Stimulated activated naive CD4-positive, alpha-beta T cell treated with Interleukin-2 at 50 U/mL for 16 hours (primary cell): ENCODE data around the gene ARMC12.
A peak's percentile ranks its signal among the peaks of the same experiment; 100 is the strongest.
"Not testable (repeated sequence)": the region's sequence is repeated elsewhere in the genome, so short reads cannot be mapped to it uniquely, and the experiment has no call there.

Experiments
- DNase-seq: peaks from one replicate; lab custom pipeline; 2025; lab: John Stamatoyannopoulos, UW

Gene ARMC12, protein sequence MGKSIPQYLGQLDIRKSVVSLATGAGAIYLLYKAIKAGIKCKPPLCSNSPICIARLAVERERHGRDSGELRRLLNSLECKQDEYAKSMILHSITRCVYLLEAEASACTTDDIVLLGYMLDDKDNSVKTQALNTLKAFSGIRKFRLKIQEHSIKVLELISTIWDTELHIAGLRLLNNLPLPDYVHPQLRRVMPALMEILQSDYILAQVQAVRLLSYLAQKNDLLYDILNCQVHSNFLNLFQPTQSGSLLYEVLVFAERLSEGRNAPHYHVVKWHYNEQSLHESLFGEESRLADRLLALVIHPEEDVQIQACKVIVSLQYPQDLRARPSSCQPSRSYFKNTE

GRCh38 chr6:35736982-35737412, at the start of gene ARMC12:
Gene ARMC12, plus strand, starts transcription at chr6:35737032. Its CDS starts 77 bp downstream, at chr6:35737109.
- no peak for DNase-seq

- DNase-seq: peak; percentile 56
These were observed 48.9 kb upstream of the ARMC12 start for GRCh38 chr6:35687658-35688604.

DNA sequence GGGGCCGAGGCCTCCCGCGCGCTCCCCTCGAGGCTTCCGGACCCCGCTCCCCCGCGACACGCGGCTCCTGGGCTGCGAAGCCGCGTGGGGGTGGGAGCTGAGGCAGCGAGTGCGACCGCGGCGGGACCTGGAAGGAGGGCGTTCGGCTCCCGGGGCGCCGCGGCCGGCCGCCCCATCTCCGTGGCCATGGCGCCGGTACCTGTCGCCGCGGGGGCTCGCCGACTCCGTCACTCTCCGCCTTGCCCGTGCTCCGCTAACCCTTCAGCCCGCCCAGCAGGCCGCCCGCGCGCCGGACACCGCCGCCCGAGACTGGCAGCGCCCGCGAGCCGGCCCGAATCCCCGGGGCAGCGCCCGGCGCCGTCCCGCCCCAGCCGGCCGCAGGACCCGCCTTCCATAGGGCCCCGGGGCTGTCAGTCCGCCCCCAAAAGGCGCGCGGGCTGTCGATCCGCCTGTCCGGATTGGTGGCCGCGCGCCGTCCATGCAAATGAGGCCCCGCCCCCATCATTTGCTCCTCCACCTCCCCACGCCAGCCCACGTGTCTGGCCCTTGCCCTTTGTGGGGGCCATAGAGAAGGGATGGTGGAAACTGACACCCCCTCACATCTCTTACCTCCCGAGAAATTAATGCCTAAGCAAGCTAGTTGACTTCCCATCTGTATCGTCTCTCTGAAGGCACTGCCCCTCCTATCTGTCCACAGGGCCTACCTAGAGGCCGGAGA, 48.1 kb upstream of the ARMC12 start, which contains the start of gene FKBP5:
TSS of gene FKBP5 (minus strand) at position 311 of the 718 bp plus-strand sequence. CDS start 46,091 bp downstream, outside the sequence.
- DNase-seq: peak; percentile 88

- not testable (repeated sequence) for DNase-seq
These were observed 46.8 kb upstream of the ARMC12 start for GRCh38 chr6:35690006-35690405.

- DNase-seq: no peak
These were observed 46.3 kb upstream of the ARMC12 start for GRCh38 chr6:35690484-35690883.

GRCh38 chr6:35691027-35691824, 45.6 kb upstream of the ARMC12 start:
- no peak for DNase-seq

- no peak for DNase-seq
These were observed 42.4 kb upstream of the ARMC12 start for GRCh38 chr6:35694462-35694861.

DNA sequence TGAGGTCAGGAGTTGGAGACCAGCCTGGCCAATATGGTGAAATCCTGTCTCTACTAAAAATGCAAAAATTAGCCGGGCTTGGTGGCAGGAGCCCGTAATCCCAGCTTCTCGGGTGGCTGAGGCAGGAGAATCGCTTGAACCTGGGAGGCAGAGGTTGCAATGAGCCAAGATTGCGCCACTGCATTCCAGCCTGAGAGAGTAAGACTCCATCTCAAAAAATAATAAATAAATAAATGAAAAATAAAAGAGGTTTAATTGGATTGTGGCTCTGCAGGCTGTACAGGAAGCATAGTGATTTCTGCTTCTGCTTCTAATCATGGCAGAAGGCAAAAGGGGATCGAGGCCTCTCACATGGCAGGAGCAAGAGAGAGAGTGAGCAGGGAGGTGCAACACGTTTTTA, 38.4 kb upstream of the ARMC12 start:
- not testable (repeated sequence) for DNase-seq

DNA sequence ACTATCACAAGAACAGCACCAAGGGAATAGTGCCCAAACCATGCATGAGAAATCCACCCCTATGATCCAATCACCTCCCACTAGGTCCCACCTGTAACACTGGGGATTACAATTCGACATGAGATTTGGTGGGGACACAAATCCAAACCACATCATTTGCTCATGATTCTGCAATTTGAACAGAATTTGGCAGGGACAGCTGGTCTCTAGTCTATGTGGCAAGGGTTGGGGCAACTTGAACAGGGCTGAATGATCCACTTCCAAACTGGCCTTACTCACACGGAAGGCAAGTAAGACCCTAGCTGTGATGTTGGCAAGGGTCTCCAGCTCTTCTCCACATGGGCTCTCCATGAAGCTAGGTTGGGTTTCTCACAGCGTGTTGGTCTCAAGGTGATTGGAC, 38.0 kb upstream of the ARMC12 start:
- no peak for DNase-seq

DNA sequence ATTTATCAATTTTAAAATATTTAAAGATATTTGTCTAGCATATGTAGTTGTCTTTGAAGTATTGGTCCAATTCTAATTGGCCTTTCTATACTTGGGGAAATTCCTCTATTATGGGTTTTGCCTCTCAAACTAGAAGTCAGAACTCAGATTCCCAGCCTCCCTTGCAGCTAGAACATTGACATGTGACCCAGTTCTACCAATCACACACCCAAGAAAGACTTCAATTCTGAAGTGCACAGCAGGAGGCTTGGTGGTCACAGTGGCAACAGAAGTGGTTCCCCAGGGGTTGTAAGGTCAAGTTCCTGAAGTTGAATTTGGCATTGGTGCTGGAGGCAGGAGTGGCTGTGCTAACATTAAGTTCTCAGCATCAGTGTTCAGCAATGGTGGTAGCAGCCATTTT, 33.3 kb upstream of the ARMC12 start:
- no peak for DNase-seq

GRCh38 chr6:35706468-35706867, 30.4 kb upstream of the ARMC12 start:
- DNase-seq: no peak

DNA sequence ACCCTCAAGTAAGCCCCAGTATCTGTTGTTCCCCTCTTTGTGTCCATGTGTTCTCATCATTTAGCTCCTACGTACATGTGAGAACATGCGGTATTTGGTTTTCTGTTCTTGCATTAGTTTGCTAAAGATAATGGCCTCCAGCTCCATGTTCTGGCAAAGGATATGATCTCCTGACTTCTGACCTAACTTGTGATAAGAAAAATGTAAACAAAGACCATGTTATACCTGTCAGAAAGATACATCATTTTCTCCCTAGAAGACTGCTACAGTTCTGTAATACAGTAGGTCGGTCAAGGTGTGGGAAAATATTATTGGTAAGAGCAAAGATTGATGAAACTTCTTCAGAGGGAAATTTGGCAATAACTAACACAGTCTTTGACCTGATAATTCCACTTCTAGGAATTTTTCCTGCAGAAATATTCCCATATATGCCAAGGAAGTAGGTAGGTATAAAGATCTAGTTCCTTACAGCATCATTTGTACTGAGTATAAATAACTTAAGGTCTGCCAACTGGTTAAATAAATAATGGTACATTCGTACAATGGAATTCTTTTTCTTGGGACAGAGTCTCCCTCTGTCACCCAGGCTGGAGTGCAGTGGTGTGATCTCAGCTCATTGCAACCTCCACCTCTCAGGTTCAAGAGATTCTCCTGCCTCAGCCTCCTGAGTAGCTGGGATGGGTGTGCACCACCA, 29.0 kb upstream of the ARMC12 start:
- no peak for DNase-seq

GRCh38 chr6:35708585-35708984, 28.2 kb upstream of the ARMC12 start:
- DNase-seq: no peak

DNA sequence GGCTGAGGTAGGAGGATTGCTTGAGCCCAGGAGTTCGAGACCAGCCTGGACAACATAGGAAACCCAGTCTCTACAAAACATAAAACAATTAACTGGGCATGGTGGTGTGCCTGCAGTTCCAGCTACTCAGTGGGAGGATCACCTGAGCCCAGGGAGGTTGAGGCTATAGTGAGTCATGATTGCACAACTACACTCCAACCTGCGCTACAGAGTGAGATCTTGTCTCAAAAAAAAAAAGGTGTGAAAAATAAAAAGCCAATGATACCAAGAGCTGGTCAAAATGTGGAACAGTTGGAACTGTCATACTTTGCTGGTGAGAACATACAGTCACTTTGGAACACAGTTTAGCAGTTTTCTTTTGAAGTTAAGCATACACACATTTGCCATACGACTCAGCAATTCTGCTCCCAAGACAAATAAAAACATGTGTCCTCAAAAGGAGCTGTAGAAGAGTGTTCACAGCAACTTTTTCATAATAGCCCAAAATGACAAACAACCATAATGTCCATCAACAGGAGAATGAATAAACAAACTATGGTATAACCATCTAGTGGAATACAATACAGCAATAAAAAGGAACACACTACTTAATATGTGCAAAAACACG, 26.5 kb upstream of the ARMC12 start:
- peak; percentile 32 for DNase-seq

DNA sequence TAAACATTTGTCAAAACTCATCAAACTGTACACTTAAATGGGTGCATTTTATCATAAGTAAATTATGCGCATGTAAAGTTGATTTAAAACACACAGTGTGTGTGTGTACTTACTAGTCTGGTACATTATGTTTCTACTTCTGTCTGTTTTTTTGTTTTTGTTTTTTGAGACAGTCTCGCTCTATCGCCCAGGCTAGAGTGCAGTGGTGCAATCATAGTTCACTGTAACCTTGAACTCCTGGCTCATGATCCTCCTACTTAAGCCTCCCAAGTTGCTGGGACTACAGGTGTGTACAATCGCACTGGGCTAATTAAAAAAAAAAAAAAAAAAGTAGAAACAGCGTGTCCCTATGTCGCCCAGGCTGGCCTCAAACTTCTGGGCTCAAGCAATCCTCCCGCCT, 25.1 kb upstream of the ARMC12 start:
- DNase-seq: no peak

- no peak for DNase-seq
These were observed 23.6 kb upstream of the ARMC12 start for GRCh38 chr6:35713006-35713767.

DNA sequence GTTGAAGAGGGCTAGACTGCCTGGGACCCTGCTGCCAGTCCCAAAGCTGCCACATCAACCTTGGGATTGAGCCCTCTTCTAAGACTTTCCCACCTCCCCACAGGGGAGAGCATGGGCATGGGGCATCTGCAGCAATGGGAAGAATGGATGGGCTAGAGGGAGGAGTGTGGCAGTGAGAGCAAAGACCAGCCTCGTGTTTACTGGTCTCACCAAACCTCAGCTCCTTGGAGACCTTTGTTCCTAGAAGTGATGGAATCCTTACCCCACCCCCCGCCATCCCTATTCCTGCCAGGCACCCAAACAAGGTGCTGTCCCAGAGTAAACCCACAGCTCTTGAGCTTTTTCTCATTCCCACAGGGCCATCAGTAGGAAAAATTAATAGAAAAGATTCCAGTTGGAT, 20.0 kb upstream of the ARMC12 start:
- DNase-seq: no peak

DNA sequence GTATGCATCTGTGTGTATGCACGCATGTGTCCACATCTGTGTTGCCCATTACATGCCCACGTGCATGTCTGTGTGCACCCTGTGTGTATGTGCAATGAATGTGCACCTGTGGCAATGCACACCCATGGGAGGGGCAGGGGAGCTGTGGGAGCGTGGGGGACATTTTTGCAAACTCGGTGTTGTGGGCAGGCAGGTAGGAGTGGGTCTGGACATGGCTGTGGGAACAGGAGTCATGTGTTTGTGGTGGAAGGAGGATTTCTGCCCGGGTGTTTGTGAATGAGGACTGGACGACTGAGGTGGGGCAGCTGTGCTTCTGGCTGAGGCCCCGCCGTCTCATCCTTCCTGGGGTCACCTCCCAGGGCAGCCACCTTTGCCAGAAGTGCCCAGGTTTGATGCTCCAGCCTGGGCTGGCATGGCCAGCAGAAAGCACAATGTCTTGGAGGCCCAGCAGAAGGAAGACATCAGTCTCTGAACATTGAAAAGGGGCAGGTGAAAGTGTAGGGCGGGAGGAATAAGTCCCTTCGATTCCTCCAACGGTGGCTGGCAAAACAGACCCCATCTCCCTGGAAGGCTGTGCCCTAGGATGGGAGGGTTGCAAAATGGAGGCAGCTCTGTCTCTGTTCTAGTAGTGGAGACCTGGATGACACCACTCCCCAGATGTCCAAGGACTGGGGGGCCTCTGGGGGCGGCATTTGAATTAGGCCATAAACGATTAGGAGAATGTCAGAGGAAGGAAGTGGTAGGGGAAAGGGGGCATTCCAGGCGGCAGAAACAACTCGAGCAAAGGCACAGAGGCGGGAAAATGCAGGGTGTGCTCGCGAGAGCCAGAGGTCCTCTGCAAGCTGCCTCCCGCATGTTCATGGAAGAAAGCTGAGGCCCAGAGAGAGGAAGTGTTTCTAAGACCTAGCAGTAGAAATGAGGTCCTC, 19.1 kb upstream of the ARMC12 start:
- DNase-seq: no peak
